KG1 (cell line): ENCODE results near the gene GALNT16.

Experiments
- DNase-seq: peaks from one replicate; lab custom pipeline; 2025; lab: John Stamatoyannopoulos, UW

GALNT16 gene

DNA sequence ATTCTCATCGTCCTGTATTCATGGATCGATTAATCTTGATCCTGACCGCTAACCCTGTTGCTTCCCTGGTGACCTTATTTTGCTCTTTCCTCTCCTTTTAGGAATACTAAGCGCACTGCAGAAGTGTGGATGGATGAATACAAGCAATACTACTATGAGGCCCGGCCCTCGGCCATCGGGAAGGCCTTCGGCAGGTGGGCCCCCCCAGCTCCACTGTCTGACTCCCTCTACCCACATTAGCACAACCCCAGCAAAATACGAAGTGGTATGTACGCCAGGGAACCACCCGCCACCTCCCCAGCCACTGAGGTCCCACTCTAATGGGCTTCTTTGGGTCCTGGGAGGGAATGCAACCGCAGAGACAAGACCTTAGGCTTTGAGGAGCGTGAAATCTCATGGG, 79.5 kb downstream of the GALNT16 start:
- no peak for DNase-seq

DNA sequence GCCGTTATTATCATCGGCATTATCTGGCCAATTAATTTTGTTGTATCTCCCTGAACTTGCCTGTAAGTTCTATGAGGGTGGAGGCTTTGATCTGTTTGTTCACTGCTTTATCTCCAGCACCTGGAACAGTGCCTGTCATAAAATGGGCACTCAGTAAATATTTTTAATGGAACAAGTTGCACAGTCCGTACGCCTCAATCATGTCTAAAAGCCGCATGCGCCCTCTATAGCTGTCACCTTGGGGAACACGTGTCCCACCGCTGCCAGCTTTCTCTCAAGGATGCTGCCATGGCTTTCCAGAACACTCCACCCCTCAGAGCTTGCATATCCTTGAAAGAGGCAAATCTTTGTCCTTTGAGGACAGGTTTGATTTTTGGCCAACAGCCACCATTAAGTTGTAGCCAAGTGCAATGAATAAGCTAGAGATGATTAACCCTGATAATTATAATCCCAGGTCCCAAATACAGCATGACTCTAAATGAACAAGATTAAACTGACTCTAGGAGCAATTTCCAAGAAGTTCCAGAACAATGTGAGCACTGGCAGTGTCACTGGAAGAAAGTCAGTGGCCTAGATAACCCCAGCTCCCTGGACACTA, 83.1 kb downstream of the GALNT16 start:
- DNase-seq = no peak

GRCh38 chr14:69344171-69344570, 84.2 kb downstream of the GALNT16 start:
- no peak for DNase-seq

GRCh38 chr14:69345402-69345801, 85.4 kb downstream of the GALNT16 start:
- no peak for DNase-seq

- DNase-seq = no peak
Observed at GRCh38 chr14:69346710-69347109, 86.8 kb downstream of the GALNT16 start.

- no peak for DNase-seq
Observed at GRCh38 chr14:69349091-69349777, 89.3 kb downstream of the GALNT16 start.

- no peak for DNase-seq
Observed at GRCh38 chr14:69350892-69351291, 90.9 kb downstream of the GALNT16 start.

DNA sequence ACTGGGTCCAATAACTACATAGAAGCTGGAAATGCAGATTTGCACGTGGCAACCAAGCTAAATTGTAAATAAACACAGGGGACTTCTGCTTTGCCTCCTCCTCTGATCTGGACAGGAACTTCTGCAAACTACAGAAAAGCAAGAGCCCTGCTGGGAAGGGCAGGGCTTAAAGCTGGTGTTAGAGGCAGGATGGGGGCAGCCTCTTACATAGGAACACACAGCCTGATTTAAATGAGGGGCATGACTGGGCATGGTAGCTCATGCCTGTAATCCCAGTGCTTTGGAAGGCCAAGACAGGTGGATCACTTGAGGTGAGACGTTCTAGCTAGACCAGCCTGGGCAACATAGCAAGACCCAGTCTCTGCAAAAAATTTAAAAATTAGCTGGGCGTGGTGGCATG, 91.4 kb downstream of the GALNT16 start:
- no peak for DNase-seq

DNA sequence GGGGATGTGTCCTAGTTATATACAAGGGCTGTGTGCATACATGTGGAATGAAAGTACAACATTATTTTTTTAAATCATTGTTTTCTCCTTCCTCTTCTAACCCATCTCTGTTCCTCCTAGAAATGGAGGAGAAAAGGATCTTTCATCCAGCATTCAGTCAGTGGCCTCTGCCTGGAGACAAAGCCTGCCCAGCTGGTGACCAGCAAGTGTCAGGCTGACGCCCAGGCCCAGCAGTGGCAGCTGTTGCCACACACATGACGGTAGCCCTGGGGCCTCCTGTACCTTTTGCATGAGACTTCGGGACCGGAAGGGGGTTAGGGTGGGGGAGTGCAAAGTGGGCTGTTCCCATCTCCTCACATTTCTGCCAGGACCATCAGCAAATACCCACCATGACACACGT, 92.0 kb downstream of the GALNT16 start:
- DNase-seq = no peak

DNA sequence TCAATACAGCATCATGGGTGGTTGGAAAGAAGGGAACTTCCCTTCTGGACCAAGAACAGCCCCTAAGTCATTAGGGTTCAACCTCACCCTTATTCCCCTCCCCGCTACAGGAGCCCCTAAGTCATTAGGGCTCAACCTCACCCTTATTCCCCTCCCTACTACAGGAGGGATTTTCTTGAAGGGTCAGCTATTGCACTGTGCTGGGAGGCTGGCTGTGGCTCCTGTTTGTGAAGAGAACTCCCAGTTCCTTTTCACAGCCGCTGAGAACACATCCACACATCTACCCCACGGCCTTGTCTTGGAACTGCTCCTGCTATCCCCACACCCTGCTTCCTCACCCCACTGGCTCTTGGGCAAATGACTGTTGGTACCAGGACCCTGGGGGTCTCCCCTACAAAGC, 93.2 kb downstream of the GALNT16 start:
- no peak for DNase-seq

- DNase-seq = no peak
Observed at GRCh38 chr14:69354383-69355153, 94.6 kb downstream of the GALNT16 start.

GRCh38 chr14:69355154-69355597, 95.2 kb downstream of the GALNT16 start:
- no peak for DNase-seq

GRCh38 chr14:69355607-69356281, 95.8 kb downstream of the GALNT16 start:
- no peak for DNase-seq

DNA sequence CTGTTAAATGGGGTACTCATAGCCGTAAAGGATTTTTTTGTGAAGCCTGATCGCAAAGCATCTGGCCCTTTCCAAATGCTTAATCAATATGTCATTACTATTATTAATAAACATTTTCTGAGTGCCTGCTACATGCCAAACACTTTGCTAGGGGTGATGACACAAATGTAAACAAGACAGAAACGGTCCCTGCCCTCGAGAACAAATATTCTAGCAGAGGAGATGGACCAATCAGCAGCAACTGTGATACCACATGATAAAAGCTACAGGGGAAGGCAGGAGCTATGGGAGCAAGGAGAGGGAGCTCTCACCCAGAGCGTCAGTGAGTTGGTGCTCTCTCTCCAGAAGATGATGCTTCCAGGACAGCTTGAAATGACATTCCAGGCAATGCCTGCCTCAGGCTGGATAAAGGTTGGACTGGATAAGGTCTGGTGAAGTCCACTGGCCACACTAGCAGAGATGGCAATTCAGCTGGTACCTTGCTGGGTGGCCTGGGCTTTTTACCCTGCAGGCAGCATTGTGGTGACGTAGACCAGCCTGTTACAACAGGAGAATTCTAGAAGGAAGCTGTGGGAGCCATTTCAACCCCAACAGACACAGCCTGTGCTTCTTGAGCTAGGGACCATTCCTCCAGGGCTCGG, 97.1 kb downstream of the GALNT16 start:
- no peak for DNase-seq

DNA sequence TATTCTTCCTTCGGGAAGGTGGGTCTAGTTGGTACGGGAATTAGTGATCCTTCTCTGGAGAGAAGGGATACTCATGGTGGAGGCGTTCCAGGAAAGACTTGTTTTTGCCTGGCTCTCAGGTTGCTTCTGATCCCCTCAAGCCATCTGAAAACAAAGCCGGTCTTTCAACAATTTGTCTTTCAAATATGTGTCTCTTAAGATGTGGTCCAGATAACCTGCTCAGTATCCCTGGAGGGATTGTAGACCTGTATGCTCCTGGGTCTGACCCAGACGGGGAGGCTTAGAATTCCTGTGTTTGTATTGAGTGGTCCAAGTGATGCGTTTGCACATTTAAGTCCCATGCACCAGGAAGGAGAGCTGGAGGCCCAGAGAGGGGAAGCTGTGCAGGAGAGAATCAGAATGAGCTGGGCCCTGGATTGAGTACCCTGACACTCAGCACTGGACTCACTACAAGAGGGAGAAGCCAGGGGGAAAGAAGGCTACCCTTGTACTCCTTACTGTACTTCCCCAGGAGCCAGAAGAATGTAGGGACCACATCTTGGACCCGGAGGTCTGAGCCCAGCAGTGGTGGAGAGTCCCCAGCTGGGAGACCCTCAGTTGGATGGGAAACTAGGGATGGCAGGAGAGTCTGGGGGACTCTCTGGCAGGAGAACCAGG, 97.7 kb downstream of the GALNT16 start:
- DNase-seq = no peak

DNA sequence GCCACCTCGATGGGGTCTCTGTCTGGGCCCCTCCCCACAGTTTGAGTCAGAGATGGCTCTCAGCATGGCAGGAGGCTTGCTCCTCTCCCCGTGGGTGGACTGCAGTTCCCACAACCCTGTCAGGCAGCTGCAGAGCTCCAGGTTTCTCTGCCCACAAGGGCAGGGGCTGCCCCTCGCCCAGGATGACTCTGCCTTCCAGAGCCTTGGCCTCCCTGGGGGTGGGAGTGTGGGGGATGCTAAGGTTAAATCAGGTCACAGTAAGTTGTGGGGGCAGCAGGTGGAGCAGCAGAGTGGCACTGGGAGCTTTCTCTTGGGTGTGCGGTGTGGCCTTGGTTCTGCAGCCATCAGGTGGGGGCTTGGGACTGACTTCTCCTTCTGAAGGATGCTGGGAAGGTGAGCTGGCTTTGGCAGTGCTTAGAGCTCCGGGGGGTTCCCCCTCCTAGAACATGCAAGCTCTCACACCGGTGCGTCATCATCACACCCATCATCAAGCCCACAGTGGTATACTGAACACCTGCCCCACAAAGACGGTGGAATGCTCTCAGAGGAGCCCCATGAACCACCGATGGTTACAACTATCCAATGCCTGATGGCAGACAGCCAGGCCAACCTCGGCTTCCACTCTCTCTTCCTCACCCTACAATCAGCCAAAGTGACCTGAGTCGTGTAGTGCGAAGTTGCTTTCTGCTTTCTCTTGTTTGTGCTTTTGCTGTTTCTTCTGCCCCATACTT, 98.4 kb downstream of the GALNT16 start:
- DNase-seq = no peak

GRCh38 chr14:69358966-69359365, 99.0 kb downstream of the GALNT16 start:
- DNase-seq = no peak

DNA sequence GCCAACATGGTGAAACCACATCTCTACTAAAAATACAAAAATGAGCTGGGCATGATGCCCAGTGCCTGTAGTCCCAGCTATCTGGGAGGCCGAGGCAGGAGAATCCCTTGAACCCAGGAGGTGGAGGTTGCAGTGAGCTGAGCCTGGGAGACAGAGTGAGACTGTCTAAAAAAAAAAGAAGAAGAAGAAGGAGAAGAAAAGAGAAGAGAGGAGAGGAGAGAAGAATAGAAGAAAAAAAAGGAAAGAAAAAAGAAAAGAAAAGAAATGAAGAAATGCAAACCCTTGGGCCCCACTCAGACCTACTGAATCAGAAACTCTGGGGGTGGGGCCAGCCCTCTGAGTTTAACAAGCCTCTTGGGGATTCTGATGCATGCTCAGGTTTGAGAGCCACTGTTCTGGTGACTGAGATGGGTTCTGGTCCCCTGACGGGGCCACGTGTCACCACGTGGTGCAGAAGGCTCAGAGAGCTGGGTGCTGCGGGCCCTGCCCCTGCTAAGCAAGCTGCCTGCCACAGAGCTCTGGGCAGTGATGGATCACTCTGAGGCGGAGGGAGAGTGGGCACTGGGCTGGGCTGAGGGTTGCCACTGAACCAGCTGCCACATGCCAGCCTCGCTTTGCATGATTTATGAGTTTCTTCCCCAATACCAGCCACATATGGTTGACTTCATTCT, 100.6 kb downstream of the GALNT16 start:
- no peak for DNase-seq

DNA sequence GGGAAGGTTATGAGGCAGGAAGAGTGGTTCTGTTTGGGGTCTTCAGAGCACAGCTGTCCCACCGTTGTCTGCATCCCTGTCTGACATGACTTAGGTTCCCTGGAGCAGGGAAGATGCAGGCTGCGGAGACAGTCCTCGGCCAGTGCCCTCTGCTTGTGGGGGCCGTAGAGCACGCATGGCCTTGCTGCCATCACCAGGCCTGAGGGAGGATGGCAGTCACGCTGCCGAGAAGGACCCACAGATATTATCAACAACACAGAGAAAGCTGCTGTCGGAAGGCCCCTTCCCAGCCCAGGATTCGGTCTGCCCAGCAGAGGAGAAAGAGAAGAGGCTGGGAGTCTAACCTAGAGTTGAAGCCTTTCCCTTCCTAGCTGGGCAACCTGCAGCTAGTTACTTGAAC, 103.1 kb downstream of the GALNT16 start:
- no peak for DNase-seq

DNA sequence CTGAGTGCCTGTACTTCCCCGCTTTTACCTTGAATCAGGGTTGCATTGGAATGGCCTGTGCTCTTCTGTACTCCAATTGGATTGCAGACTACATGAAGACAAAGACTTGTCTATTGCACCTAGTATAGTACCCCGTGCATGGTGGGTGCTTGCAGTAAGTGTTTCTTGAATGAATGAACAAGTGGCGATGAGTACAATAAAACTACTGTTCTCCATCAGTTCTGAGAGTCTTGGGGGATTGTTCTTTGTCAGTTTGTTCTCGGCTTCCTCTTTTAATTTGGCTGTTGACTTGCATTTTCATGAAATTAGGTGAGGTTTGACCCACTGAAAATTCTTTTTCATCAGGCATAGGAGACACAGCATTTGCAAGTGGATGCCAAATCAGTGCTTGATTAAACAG, 104.0 kb downstream of the GALNT16 start:
- no peak for DNase-seq
